ENCODE measurements around the gene FOXP4. TPM values are rescaled to one million over a fixed set of nuclear protein-coding genes. Genes with fewer than 3 reads are reported as not detected.

FOXP4 gene
- polyA plus RNA-seq, 3 donors: 28.8 to 43.6 (median 36.4) TPM

- DNase-seq (ENCODE audit: extremely low read depth in 1 of 11, low read depth in 9 of 11, low spot score in 4 of 11): no peak
Measured at GRCh38 chr6:41645007-41645618, 98.9 kb downstream of the FOXP4 start.

- DNase-seq (ENCODE audit: extremely low read depth in 1 of 11, low read depth in 9 of 11, low spot score in 4 of 11): no peak
Measured at GRCh38 chr6:41646026-41646795, 100.0 kb downstream of the FOXP4 start.

DNA sequence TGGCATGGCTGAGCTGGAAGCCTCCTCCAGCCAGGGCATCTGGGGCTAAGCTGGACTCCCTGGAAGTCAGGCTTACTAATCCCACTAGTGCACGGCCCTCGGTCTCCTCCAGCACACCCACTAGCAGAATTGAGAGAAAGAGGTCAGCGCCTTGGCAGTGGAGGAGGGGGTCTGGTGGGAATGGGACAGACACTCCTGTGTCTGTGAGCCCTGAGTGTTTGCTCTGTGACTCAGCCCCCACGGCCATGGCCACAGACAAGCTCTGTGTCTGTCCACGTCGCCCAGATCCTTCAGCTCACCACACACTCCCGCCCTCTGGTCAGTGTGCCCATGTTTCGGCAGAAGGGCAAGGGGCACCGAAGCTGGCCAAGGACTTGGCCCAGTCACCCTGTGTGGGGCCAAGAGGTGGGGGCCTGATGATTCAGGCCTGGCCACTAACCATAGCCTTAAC is 100.9 kb downstream of the FOXP4 start:
- DNase-seq (ENCODE audit: extremely low read depth in 1 of 11, low read depth in 9 of 11, low spot score in 4 of 11): no peak

DNA sequence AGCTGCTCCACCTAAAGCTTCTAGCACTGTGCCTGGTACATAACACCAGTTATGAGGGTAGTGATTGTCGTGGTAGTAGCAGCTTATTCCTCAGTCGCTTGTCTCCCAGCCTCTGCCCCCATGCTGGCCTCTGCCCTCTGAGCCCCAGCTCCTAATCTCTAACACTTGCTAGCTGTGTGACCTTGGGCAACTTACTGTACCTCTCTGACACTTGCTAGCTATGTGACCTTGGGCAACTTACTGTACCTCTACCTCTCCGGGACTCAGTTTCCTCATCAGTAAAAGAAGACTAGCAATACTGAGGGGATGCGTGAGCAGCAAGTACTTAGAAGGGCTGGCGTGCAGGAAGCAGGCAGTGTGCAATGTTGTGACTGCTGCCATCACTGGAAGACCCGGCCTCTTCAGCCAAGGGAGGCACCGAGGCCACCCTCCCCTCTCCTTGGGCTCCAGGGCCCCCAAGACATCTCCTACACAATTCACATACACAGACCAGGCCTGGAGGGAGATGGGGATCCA is 101.9 kb downstream of the FOXP4 start:
- DNase-seq (ENCODE audit: extremely low read depth in 1 of 11, low read depth in 9 of 11, low spot score in 4 of 11): no peak

GRCh38 chr6:41648921-41649320 is 102.7 kb downstream of the FOXP4 start:
- no peak for DNase-seq (ENCODE audit: extremely low read depth in 1 of 11, low read depth in 9 of 11, low spot score in 4 of 11)

DNA sequence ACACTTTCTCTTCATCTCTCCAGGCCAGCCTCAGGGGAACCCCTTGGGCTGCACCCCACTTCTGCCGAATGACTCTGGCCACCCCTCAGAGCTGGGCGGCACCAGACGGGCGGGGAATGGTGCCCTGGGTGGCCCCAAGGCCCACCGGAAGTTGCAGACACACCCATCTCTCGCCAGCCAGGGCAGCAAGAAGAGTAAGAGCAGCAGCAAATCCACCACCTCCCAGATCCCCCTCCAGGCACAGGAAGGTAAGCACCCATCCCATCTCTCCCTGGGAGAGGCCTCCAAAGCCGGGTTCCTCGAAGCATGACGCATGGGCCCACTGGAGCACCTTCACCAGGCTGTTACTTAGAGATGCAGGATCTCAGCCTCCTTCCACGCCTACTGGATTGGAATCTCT is 103.4 kb downstream of the FOXP4 start:
- no peak for DNase-seq (ENCODE audit: extremely low read depth in 1 of 11, low read depth in 9 of 11, low spot score in 4 of 11)

- no peak for DNase-seq (ENCODE audit: extremely low read depth in 1 of 11, low read depth in 9 of 11, low spot score in 4 of 11)
Measured at GRCh38 chr6:41650120-41650519, 103.9 kb downstream of the FOXP4 start.

DNA sequence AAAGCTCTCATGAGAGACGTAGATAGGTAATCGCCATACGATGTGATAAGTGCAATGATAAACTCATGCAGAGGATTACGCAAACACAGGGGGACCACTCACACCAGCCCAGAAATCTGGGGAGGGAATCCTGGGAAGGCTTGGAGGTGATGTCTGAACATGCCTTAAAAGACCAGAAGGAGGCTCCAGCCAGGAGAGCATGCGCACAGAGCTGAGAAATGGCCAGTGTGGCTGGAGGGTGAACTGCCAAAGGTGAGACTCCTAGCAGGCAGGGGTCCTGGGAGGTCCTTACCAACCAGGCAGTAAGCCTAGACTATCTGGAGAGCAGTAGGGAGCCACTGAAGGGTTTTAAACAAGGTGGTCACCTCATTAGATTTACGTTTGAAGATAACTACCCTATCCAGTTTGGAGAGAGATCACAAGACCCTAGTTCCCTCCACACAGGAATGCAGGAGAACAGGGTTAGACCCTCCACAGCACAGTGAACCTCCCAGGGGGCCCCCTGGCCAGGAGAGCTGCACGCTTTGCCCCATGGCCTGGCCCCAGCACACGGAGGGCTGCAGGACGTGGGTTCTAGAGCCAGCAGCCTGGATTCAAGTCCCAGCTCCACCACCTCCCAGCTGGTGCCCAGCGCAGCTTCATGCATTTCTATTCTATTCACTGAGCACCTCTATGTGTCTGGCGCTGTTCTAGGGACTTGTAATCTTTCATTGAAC is 105.2 kb downstream of the FOXP4 start:
- no peak for DNase-seq (ENCODE audit: extremely low read depth in 1 of 11, low read depth in 9 of 11, low spot score in 4 of 11)

Other genes starting within 250 kb of the FOXP4 start
- not detected for gene NCR2, start 210.8 kb upstream of the FOXP4 start, polyA plus RNA-seq (ENCODE audit: insufficient read length in 3 of 3)
- 10 to 100 TPM; 30.6 to 65.1 (median 43.2) TPM for gene MDFI, start 92.1 kb downstream of the FOXP4 start, polyA plus RNA-seq (ENCODE audit: insufficient read length in 3 of 3)
- gene TFEB, start 189.2 kb downstream of the FOXP4 start, polyA plus RNA-seq (ENCODE audit: insufficient read length in 3 of 3): 1 to 10 TPM; 5.5 to 9.8 (median 9.6) TPM
- under 1 TPM in 2 of 3 donors, not detected in 1; 0.07 to 0.26 TPM for gene PGC, start 201.0 kb downstream of the FOXP4 start, polyA plus RNA-seq (ENCODE audit: insufficient read length in 3 of 3)
- 1 to 10 TPM; 4.4 to 7.8 (median 6.6) TPM for gene FRS3, start 233.5 kb downstream of the FOXP4 start, polyA plus RNA-seq (ENCODE audit: insufficient read length in 3 of 3)
- 1 to 10 TPM; 4.2 to 8.0 (median 7.2) TPM for gene PRICKLE4, start 234.4 kb downstream of the FOXP4 start, polyA plus RNA-seq (ENCODE audit: insufficient read length in 3 of 3)
- 100 to 1,000 TPM; 199 to 246 (median 231) TPM for gene TOMM6, start 241.3 kb downstream of the FOXP4 start, polyA plus RNA-seq (ENCODE audit: insufficient read length in 3 of 3)